GM19023 (cell line): ENCODE measurements around the gene ALLC.

Experiments
- ATAC-seq: cut with Tn5 transposase; IDR thresholded peaks from one replicate; pipeline ENCODE4 v1.9.1; 2021; ENCODE audit warnings: mild to moderate bottlenecking, moderate library complexity; ENCODE audit not compliant: unreplicated experiment

Gene ALLC

DNA sequence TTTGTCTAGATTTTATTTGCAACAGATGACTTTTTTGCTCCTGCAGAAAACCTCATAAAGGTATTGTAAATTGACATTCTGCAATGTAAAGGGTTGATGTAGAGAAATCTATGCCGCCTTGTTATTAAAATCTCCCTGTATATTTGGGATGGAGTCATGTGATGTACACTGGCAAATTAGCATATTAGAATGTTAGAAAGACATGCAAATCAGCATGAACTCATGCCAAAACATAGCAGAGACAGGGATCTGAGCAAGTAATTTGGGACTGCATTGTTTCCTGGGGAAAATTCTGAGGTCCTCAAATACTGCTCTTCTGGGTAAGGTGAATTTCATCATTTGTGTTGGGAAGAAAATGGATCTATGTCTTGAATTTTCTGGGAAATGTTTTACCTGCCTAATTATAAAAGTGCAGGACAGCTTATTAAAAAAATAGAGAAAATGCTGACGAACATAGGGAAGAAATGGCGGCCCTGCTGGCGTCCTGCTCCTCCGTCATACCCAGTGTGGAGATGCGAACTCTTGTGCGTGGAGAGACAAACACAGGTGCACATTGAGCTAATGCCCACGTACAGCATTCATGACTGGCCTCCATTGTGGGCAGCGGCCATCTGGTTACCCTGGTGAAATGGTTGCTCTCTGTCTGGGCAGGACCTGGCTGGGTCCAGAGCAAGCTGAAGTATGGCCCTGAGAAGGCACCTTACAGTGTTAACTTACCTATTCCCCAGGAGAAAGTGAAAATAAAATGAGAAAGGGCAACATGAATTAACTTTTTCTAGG lies 16.3 kb downstream of the ALLC start:
- no peak for ATAC-seq

DNA sequence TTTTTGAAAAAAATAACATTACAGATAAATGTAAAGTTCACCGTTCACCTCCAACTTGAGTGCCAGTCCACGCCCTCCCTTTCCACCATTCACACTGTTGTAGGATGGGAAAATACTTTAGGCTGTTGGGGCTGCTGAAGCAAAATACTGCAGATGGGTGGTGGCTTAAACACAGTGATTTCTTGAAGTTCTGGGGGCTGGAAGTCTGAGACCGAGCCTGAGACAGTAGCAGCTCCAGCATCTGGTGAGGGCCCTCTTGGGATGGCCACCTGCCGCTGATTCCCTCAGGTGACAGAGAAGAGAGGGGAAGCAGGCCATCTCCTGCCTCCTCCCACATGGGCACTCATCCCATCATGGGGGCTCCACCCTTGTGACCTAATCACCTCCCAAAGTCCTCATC lies 17.7 kb downstream of the ALLC start:
- no peak for ATAC-seq

DNA sequence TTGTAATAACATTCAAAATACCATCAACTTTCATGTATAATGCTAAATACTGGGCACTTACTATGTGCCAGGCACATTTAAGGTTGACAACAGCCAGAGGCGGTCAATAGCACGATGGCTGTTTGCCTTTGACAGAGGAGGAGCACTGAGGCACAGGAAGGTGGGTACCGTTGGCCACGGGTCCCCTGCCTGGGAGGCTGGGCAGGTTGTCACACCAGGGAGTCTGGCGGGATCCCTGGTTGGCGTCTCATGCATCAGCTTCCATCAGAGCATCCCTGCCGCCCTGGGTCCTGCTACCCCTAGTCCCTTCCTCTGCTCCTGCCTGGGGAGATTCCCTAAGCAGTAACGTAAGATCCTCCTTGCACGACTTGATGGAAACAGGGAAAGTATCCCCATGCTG lies 19.4 kb downstream of the ALLC start:
- no peak for ATAC-seq

DNA sequence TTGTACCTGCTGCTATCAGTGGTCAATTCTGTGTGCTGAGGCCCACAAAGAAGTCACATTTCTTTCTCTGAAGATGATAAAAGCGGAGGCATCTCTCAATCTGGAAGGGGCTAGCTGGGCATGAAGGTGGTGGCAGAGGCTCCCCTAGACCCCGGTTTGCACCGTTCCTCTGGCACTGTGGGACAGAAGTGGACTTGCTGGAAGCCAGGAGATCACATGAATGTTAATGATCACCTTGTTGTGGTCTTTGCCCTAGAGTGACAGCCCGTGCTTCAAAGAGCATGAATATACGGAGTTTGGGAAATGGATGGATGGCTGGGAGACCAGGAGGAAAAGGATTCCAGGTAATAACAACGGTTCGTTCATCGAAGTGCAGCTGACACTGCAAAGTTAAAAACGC lies 20.2 kb downstream of the ALLC start:
- ATAC-seq: no peak

DNA sequence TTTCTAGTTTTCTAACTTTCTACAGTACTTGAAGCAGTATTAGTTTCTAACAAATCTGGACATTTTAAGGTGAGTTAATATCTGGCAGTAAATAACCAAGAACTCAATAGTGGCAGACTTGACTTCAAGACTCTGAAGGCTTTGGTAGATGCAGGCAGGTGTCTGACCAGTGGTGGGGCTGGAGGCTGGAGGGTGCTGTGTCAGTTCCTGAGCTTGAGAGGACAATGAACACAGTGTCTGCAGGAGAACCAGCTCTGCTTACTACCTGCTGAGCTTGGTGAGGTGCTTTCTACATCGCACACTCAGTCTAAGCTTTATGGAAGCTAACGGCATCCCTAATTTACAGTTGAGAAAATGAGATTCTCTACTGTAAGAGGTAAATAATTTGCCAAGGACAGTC lies 21.2 kb downstream of the ALLC start:
- no peak for ATAC-seq

DNA sequence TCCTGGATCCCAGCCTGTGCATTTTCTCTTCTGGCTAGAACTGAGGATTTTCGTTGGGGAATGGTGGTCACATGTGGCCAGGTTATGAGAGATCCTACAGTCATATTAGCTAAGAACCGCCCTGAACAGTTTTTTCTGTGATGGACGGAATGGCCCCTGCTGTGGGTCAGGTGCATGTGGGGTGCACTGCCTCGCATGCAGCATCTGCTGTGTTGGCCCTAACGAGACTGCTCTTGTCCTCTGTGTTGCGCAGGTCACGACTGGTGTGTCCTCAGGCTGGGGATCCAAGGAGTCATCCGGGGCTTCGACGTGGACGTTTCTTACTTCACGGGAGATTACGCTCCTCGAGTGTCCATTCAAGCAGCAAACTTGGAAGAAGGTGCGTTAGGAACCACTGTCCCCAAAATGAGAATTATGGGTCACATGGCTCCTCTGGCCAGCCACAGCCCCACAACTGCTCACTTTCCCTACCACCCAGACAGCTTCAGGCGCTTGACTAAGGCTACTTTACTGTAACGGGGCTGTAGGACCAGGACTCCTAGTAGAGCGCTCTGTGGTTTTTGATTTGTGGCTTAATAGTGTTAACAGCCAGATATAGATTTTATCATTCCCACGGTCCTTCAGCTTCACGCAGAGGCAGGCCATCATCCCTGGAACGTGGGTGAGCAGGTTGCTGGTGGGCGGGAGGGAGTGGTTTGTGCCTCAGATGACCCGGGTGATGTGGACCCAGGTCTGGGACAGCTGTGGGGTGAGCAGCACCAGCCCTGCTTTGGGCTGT lies 21.8 kb downstream of the ALLC start:
- no peak for ATAC-seq

DNA sequence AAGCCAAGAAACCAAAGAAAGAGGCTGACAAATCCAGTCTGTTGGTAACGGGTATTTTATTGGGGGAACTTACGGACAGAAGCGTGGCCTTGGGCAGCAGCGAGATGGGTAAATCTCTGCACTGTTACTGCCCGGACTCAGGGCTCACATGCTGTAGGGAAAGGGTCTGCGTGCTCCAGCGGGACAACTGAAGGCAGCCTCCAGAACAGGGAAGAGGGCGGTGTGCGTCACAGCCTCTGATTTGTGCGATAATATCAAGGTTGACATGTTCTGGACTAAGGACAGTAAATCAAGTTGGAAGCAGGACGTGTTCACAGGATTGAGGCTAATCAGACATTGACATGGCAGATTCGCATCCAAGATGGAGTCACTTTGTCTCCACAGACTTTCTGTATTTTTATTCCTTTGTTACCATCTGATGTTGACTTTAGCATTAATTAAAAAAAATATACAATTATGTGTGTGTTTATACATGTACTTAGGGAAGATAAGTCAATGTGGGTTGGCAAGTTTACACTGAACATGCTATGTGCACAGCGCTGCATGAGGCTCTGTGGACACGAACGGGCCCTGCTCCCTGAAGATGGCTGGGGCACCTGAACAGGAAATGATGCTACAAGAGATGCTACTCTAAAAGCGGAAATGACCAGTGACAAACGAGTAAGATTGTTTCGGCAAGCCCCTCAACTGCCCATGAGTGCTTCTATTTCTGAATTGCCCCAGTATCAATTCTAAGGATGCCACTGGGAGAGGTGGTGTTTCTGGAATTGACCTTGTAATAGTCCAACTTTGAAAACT lies 22.7 kb downstream of the ALLC start:
- no peak for ATAC-seq

DNA sequence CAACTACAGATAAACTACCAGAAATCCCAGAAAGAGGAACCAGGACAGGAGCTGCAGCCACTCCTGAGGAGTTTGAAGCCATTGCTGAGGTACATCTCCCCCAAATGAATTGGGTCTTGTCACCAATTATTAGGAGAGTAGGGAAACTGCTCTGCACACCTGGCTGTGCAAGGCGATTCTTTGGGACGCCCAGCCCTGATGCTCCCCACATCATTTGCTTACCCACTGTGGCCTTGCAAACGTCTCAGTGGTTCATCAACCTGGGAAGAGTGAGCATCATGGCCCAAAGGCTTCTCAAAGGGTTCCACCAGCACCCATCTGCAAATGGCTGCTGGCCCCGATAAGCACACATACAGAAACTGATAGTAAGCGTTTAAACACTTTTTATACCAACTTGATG lies 23.6 kb downstream of the ALLC start:
- no peak for ATAC-seq

DNA sequence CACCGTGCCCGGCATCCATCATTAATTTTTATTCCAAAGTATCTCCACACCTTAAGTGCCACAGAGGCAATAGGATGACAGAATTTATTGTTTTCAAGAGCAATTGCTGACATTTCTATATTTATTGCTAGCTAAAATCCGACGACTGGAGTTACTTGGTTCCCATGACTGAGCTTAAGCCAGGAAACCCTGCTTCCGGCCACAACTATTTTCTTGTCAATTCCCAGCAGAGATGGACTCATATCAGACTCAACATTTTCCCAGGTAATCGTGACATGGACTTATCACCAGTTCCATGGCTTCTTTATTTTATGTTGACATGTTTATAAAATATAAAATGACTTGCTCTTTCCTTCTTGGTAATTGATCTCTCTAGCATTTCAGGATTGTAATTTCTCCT lies 24.8 kb downstream of the ALLC start:
- ATAC-seq: no peak

DNA sequence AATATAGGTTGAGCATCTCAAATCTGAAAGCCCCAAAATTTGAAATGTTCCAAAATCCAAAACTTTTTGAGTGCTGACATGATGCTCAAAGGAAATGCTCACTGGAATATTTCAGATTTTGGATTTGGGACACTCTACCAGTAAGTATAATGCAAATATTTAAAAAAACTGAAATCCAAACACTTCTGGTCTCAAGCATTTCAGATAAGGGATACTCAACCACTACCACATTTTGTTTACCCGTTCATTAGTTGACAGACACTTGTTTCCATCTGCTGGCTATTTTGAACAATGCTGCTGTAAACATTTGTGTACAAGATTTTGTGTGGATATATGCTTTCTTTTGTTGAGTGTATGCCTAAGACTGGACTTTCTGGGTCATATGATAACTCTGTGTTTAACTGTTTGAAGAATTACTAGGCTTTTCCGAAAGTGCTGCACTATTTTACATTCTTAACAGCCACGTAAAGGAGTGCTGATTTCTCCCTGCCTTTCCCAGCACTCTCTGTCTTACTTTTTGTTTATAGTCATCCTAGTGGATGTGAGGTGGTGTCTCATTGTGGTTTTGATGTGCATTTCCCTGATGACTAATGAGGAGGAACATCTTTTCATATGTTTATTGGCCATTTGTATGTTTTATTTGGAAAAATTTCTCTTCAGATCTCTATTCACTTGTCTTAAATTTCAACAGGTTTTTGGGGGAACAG lies 25.9 kb downstream of the ALLC start:
- ATAC-seq: no peak

DNA sequence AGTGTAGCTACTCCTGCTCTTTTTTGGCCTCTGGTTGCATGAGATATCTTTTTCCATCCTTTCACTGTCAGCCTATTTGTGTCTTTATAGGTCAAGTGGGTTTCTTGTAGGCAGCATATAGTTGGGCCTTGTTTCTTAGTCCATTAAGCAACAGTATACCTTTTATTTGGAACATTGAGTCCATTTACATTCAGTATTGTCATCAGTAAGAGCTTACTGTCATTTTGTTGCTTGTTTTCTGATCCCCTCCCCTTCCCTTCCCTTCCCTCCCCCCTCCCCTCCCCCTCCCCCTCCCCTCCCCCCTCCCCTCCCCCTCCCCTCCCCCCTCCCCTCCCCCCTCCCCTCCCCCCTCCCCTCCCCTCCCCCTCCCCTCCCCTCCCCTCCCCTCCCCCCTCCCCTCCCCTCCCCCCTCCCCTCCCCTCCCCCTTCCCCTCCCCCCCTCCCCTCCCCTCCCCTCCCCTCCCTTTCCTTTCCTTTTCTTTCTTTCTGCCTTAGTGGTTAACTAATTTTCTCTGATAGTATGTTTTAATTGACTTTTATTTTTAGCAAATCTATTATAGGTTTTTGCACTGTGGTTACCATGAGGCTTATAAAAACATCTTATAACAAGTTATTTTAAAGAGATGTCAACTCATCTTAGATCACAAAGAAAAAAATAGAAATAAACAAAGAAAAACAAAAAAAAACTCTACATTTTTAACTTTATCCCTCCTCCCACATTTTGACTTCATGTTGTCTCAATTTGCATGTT lies 32.2 kb downstream of the ALLC start:
- ATAC-seq: no peak

DNA sequence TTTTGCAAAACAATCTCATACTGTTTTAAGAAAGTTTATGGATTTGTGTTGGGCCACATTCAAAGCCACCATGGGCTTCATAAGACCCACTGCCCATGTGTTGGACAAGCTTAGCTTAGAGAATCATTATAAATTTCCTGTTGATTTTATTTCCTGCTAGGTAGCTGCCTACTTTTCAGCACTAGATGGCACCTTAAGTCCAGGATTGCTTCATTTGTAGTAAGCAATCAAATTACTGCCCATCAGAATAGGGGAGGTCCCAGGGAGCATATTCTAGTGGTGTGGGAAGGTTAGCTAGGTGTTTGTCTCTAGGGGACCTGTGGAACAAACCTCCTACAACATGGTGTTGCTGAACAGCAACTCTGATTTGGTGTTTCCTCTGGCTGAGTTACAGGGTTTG lies 34.4 kb downstream of the ALLC start:
- ATAC-seq: no peak

DNA sequence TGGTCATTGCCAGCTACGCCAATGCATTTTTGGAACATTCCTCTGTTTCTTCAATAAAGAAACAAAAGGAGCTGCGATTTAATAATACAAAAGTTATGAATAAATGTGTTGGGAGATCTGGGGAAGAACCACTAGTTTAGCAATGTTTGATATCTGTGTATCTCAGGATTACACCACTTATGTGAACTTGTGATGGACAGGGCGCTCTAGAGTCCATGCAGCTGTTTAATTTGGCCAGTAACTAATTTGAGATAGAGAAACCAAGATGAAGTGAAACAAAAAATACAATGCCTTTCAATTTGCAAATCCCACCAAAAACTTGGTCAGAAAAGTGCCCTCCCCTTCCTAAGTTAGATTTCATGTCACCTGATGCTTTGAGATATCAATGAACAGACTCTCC lies 38.5 kb downstream of the ALLC start:
- no peak for ATAC-seq

DNA sequence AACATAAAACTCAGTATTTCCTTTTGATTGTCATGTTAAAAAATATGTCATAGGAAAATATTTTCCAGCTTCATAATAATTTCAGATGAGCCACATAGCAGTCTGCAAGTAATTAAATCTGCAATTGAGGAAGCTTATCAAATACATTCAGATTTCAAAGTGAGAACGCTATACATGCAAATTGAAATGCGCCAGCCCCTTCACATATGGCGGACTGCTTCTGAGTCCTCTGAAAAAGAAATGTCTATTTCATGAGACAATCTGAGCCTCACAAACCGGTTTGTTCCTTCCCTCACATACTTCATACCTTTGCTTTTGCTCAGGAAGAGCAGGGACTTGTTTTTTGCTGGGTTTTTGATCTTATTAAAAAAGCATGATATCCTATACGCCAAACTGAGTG lies 43.1 kb downstream of the ALLC start:
- ATAC-seq: no peak

DNA sequence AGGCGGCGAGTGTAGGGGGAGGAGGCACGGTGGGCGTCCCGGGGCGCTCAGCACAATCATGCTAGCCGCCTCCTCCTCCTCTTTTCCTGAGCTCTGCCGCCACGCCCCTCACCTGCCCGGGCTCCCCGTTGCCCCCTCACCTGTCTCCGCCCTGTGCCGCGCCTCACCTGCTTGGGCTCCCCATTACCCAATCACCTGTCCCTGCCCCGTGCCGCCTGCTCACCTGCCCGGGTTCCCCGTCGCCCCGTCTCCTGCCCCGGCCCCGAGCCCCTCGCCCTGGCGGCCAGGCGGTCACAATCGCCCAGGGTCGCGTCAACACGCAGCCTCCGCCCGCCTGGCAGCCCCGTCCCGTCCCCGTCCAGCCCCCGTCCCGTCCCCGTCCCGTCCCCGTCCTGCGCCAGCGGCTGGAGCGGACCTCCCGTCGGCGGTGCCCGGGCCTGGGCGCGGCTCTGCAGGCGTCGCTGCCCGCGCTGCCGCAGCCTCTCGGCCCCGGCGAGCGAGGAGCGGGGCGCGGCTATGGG lies 45.3 kb downstream of the ALLC start, which contains the start of gene DCDC2C:
DCDC2C (plus strand) TSS at position 340 of the 521 bp plus-strand sequence; CDS start at position 517, 177 bp downstream.
- ATAC-seq: no peak

DNA sequence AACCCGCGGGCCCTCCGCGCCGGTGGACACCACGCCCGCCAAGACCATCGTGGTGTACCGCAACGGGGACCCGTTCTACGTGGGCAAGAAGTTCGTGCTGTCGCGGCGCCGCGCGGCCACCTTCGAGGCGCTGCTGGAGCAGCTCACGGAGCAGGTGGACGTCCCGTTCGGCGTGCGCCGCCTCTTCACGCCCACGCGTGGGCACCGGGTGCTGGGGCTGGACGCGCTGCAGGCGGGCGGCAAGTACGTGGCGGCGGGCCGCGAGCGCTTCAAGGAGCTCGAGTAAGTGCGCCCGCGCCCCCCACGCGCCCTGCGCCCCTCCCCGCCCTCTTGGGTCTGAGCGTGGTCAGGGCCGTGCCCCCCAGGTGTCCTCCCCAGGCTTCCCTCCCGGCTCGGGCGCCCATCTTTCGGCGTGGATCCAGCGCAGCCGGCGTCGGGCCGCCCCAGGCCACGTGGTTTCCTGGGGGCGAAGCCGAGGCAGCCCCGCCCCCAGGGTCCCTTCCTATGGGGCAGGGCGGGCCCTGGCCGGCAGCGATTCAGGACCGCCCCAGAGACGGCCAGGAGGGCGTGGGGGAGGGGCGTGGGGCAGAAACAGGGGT lies 45.9 kb downstream of the ALLC start:
- no peak for ATAC-seq

DNA sequence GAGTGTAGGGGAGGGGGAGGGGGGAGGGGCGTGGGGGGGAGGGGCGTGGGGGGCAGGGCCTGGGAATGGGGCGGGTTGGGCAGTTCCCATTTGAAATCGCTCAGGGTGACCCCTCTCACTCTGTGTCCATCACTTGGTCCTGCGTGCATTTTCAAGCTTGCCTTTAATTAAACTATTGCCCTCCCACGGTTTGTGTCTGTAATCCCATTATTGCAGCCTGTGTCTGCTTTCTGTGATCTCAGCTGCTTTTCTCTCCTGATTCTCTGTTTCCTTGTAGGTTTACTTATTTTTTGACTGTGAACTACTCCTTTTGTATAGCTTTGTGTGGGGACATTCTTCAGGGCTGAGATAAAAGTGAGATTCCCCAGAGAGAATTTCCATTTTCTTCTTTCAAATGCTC lies 46.7 kb downstream of the ALLC start:
- no peak for ATAC-seq

DNA sequence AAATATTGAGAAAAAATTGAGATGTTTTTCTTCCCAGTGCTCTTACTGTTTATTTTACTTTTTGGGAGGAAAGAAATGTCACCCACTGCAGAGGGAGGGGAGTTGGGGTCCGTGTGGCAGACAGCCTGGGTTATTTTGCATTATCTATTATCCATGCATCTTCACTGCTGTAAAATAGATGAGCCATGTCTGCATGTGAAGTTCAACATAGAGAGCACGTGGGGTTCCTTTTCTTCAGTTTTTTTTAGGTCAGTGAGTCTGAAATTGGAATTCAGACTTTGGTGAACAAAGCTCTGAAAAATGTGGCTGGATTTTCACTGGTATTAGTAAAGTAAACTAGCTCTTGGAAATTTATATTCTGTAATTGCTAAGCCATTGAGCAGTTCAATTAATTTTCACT lies 47.8 kb downstream of the ALLC start:
- no peak for ATAC-seq

DNA sequence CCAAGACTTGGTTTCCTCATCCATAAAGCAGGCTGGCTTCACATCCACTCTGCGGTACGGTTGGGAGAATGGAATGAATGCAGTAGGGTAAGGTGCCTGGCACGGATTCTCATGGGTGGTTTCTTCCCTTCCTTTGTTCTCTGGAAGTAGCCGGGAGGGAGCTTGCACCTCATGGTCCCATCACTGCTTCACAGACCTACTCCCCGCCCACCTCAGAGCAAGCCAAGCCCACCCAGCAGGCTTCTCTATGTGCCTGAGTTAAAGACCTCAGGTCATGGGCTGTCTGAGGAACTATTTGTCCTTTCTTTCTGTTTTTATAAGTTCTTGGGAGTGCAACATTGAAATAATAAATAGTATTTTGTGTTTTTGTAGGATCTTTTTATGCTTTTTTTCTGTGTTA lies 48.9 kb downstream of the ALLC start:
- ATAC-seq: no peak

DNA sequence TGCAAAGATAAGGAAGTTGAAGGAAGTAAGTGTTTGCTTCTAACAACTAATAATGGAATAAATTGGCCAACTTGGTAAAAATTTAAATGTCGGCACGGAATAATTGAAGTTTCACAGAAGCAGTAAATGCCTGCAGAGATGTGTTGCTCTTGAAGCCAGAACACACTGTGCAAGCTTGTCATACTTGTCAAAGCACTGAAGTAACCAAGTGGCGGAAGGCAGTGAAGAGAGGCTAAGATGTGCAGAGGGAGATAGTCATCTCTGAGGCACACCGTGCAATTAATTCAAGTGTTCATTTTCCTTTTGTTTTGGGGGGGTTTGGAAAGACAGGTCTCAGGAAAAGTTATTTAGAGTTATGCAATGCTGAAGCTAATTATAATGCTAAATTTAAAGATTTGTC lies 50.6 kb downstream of the ALLC start:
- ATAC-seq: no peak
